ENCODE measurements around the gene CLDN18. TPM values are rescaled to one million over a fixed set of nuclear protein-coding genes. Genes with fewer than 3 reads are reported as not detected.

Gene CLDN18
- total RNA-seq, 2 experiments from 2014 or later: not detected

Other genes starting within 250 kb of the CLDN18 start
- gene SOX14, start 245.8 kb upstream of the CLDN18 start, total RNA-seq: not detected
- not detected for gene DZIP1L, start 105.4 kb downstream of the CLDN18 start, total RNA-seq
- not detected for gene A4GNT, start 122.2 kb downstream of the CLDN18 start, total RNA-seq
- 10 to 100 TPM; 20.0 to 22.3 TPM for gene DBR1, start 164.8 kb downstream of the CLDN18 start, total RNA-seq
- gene ARMC8, start 177.1 kb downstream of the CLDN18 start, total RNA-seq: 10 to 100 TPM; 38.2 to 42.7 TPM